Karpas-422 (cell line): Measurements from ENCODE around the gene MUS81. TPM values are rescaled to one million over a fixed set of nuclear protein-coding genes. Genes with fewer than 3 reads are reported as not detected.

Experiments
- DNase-seq: peaks from one replicate; pipeline ENCODE4 v3.0.0-alpha.2; 2015
- H2AFZ ChIP-seq: fragments of 200-600 bp; sonication (generic); 2 replicates; pipeline ENCODE4 v1.6.1; 2014; ENCODE audit warnings: antibody characterized with exemption, low read length, mixed read lengths
- H3K27ac ChIP-seq: fragments of 200-600 bp; sonication (generic); 2 replicates; pipeline ENCODE4 v1.5.1; 2014; ENCODE audit warnings: mild to moderate bottlenecking, low read length, moderate library complexity
- H3K27me3 ChIP-seq: fragments of 200-600 bp; sonication (generic); 2 replicates; pipeline ENCODE4 v1.6.1; 2014; ENCODE audit warnings: low read length, mixed read lengths
- H3K36me3 ChIP-seq: fragments of 200-600 bp; sonication (generic); 2 replicates; pipeline ENCODE4 v1.6.1; 2014; ENCODE audit warnings: low read length, mixed read lengths; ENCODE audit not compliant: insufficient read depth
- H3K4me1 ChIP-seq: fragments of 200-600 bp; sonication (generic); 2 replicates; pipeline ENCODE4 v1.6.1; 2014; ENCODE audit warnings: mild to moderate bottlenecking, low read length, mixed read lengths
- H3K4me2 ChIP-seq: fragments of 200-600 bp; sonication (generic); 2 replicates; pipeline ENCODE4 v1.6.1; 2014; ENCODE audit warnings: low read length, low read depth, mild to moderate bottlenecking; ENCODE audit not compliant: poor library complexity, severe bottlenecking
- H3K4me3 ChIP-seq: fragments of 200-600 bp; sonication (generic); 2 replicates; pipeline ENCODE4 v1.5.1; 2014; ENCODE audit warnings: mild to moderate bottlenecking, antibody characterized with exemption, low read length, mixed read lengths
- H3K79me2 ChIP-seq: fragments of 200-600 bp; sonication (generic); 2 replicates; pipeline ENCODE4 v1.6.1; 2014; ENCODE audit warnings: mild to moderate bottlenecking, low read length, mixed read lengths
- H3K9ac ChIP-seq: fragments of 200-600 bp; sonication (generic); 2 replicates; pipeline ENCODE4 v1.6.0; 2014; ENCODE audit warnings: low read length
- H3K9me2 ChIP-seq: fragments of 200-600 bp; sonication (generic), shearing (Covaris generic); replicated peaks from 2 replicates; pipeline ENCODE4 v1.6.0; 2014; ENCODE audit warnings: mild to moderate bottlenecking, low read length, moderate library complexity; ENCODE audit not compliant: insufficient read depth
- H3K9me3 ChIP-seq: fragments of 300-700, 200-600 bp; sonication (generic); 2 replicates; pipeline ENCODE4 v1.6.1; 2014; ENCODE audit warnings: low read length, mixed read lengths
- H4K20me1 ChIP-seq: fragments of 200-600 bp; sonication (generic); 2 replicates; pipeline ENCODE4 v1.6.1; 2014; ENCODE audit warnings: mild to moderate bottlenecking, antibody characterized with exemption, low read length, low read depth; ENCODE audit not compliant: insufficient read depth
- total RNA-seq: library from RNA; depleted of rRNA; stranded (reverse); fragments of >200 nt; shearing (Covaris generic); gene quantifications from 2 replicates; pipeline ENCODE4 v1.2.3, GENCODE V29; 2014; ENCODE audit warnings: low replicate concordance; rRNA removed

MUS81 gene, protein sequence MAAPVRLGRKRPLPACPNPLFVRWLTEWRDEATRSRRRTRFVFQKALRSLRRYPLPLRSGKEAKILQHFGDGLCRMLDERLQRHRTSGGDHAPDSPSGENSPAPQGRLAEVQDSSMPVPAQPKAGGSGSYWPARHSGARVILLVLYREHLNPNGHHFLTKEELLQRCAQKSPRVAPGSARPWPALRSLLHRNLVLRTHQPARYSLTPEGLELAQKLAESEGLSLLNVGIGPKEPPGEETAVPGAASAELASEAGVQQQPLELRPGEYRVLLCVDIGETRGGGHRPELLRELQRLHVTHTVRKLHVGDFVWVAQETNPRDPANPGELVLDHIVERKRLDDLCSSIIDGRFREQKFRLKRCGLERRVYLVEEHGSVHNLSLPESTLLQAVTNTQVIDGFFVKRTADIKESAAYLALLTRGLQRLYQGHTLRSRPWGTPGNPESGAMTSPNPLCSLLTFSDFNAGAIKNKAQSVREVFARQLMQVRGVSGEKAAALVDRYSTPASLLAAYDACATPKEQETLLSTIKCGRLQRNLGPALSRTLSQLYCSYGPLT
- 41.3 and 89.0 TPM in 2 replicates for total RNA-seq

DNA sequence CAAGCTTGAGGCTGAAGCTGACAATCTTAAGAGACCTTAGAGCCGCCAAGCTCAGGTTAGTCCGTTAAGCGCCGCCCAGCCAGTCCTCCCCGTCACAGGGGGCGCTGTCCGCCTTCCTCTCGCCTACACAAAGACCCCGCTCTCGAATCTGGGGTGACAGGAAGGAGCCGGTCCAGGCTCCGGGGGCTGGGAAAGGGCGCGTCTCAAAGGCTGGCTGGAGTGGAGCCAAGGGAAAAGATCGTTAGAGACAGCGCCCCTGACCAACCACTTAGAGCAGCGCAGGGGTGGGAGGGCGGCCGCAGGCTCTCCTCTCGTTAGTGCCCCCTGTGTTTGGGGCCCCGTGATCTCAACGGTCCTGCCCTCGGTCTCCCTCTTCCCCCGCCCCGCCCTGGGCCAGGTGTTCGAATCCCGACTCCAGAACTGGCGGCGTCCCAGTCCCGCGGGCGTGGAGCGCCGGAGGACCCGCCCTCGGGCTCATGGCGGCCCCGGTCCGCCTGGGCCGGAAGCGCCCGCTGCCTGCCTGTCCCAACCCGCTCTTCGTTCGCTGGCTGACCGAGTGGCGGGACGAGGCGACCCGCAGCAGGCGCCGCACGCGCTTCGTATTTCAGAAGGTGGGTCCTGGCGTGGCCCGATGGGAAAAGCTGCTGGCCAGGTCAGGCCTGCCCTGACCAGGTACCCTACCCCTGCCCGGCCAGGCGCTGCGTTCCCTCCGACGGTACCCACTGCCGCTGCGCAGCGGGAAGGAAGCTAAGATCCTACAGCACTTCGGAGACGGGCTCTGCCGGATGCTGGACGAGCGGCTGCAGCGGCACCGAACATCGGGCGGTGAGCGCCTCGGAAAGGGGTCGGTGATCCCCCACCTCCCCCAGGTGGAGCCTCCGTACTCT, at the start of gene MUS81:
MUS81 (plus strand) TSS at position 156 of the 887 bp plus-strand sequence; CDS start at position 477, 321 bp downstream.
- no peaks in the 10 kb centered on the region for H3K9me3 ChIP-seq
- peak within 1 kb of the TSS; percentile 91 for H3K4me3 ChIP-seq
- H2AFZ ChIP-seq = 0 out of 2 replicates have a peak within 1 kb of the TSS, but pooled peaks have one; percentile 29
- no peaks in the 10 kb centered on the region for H3K27me3 ChIP-seq
- peaks cover 34% of the 10 kb centered on the region for H3K4me1 ChIP-seq
- peaks cover 33% of the 10 kb centered on the region for H3K36me3 ChIP-seq
- H3K27ac ChIP-seq = peak within 1 kb of the TSS; percentile 92
- peaks cover 21% of the 10 kb centered on the region for H4K20me1 ChIP-seq
- peaks cover 38% of the 10 kb centered on the region for H3K79me2 ChIP-seq
- H3K4me2 ChIP-seq = peak within 1 kb of the TSS; percentile 88
- H3K9ac ChIP-seq = peak within 1 kb of the TSS; percentile 87
- no peaks in the 10 kb centered on the region for H3K9me2 ChIP-seq
- DNase-seq = peak; percentile 99

DNA sequence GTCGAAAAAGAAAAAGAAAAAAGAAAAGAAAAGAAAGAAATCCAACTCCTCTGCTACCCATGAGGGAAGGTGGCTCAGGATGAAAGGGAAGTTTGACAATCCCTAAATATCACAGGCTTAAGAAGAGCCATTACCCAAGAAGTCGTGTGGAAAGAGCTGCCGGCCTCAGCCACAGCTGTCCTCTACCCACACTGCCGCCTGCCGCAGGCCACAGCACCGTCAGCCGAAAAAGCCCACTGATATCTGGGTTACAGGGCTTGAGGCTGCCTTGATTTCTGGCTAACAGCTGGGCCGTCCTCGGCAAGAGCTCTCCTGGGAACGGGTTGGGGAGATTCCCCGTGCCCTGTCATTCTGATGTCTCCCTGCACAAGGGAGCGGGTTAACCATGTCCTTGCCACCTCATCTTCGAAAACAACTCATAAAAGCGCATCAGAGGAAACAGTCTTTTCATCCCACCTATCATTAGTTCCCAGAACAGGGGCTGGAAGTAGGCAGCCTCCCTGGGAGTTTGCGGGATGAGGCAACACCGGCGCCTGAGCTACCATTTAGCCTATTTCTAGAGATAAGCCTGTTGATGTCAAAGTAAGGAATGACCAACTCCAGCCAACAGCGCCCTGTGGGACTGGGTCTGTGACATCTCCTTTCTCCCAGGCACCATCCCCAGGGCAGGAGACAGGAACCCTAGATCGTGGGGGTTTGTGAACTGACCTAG, 48.3 kb upstream of the MUS81 start:
- no peaks in the 10 kb centered on the region for H3K36me3 ChIP-seq
- H3K27me3 ChIP-seq = no peaks in the 10 kb centered on the region
- H2AFZ ChIP-seq = no peak overlapping the region
- H3K4me1 ChIP-seq = peaks cover 2% of the 10 kb centered on the region; the same call in 1 of the 2 replicates
- H3K4me2 ChIP-seq = no peak overlapping the region
- H3K9ac ChIP-seq = no peak overlapping the region
- DNase-seq = no peak
- H4K20me1 ChIP-seq = no peaks in the 10 kb centered on the region
- no peak overlapping the region for H3K4me3 ChIP-seq
- H3K9me3 ChIP-seq = no peaks in the 10 kb centered on the region
- H3K79me2 ChIP-seq = no peaks in the 10 kb centered on the region
- no peaks in the 10 kb centered on the region for H3K9me2 ChIP-seq
- no peak overlapping the region for H3K27ac ChIP-seq

DNA sequence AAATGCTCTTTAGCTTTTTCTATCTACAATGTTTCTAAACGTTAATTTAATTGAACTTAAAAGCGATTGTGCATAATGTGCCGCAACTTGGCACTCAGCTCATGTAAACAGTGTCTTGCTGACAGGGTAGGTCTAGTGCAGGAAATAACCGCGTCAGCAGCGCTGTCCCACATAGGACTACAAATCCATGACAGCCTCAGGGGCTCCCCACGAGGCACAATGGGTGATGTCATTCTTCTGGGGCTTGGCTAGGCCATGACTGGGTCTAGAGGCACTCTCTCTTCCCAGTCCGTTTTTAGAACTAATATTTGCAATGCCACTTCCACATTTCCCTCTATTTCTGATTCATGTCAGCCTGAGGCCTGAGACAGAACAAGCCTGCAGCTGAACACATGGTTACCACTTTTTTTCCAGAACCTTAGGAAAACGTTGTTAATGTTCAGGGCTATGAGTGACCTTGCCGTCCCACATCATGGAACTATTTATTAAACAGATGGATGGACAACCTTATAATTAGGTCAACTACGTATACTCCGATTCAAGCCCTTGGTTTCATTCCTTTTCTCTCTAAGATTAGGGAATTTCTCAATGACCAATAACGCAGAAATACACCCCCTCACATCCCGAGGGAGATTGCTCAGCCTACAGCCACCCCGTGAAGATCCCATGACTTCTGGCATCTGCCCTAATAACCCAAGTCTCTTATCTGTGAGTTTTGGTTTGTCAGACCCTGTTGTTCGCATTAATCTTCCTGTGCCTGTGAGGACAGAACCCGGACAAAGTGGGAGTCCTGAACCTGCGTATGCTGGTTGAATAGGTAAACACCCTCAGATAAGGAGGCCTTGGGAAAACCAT, 45.9 kb upstream of the MUS81 start:
- Histone ChIP-seq H3K9me3 (no peaks in the 10 kb centered on the region), H3K27ac (no peak overlapping the region), H3K4me1 (peaks cover 12% of the 10 kb centered on the region), H3K9ac (no peak overlapping the region), H3K79me2 (no peaks in the 10 kb centered on the region), H3K27me3 (no peaks in the 10 kb centered on the region), H3K4me3 (no peak overlapping the region), H3K4me2 (no peak overlapping the region), H3K36me3 (no peaks in the 10 kb centered on the region), H4K20me1 (no peaks in the 10 kb centered on the region), H3K9me2 (no peaks in the 10 kb centered on the region), H2AFZ (no peak overlapping the region)
- DNase-seq = peak; percentile 41

DNA sequence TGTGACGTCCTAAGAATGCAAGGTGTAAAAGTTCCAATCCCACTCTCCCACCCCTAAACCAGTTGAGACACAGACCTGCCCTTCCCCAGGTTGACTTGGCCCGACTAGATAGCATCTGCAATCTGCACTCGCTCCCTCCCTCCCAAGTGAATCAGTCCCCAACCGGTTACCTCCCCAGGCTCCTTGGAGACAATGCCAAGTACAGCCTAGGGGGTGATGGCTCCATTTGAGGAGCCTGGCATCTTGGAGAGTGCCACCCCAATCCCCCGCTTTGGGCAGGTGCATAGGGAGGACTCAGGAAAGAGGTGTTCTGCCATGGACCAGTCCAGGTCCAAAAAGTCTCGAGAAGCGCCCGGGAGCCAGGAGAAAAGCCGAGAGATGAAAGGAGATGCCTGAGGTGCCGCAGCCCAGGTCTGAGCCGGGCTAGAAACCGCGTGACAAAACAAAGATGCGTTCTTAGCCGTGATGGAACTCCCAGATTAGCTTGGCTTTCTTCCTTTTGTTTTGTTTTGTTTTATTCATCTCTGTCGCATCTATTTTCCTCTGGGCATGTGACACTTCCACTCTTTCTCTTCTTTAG, 45.2 kb upstream of the MUS81 start:
- no peak overlapping the region for H2AFZ ChIP-seq
- no peaks in the 10 kb centered on the region for H3K79me2 ChIP-seq
- no peaks in the 10 kb centered on the region for H3K36me3 ChIP-seq
- no peak overlapping the region for H3K4me3 ChIP-seq
- no peaks in the 10 kb centered on the region for H4K20me1 ChIP-seq
- no peaks in the 10 kb centered on the region for H3K9me3 ChIP-seq
- H3K27ac ChIP-seq = no peak overlapping the region
- H3K4me2 ChIP-seq = no peak overlapping the region
- H3K9ac ChIP-seq = no peak overlapping the region
- no peaks in the 10 kb centered on the region for H3K27me3 ChIP-seq
- H3K9me2 ChIP-seq = no peaks in the 10 kb centered on the region
- peaks cover 12% of the 10 kb centered on the region for H3K4me1 ChIP-seq
- peak; percentile 9 for DNase-seq

DNA sequence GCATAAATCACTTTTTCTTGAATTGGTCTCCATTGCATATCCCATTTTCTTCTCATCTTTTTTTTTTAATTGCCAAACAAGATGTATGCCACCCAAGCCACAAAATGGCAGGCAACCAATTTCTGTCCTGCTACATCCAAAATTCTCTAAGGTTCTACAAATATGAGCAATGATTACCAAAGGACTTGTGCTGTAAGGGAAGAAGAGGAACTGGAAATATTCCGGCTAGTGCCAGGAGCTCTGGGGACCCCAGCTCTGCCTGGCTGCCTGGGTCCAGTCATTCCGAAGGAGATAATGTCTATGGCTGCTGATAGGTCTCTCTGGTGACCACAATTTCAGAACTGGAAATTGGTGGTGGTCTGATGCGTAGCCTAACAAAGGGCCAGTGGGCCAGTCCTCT, 43.5 kb upstream of the MUS81 start:
- H3K36me3 ChIP-seq = no peaks in the 10 kb centered on the region
- peak overlapping the region; percentile 79 for H3K4me2 ChIP-seq

DNA sequence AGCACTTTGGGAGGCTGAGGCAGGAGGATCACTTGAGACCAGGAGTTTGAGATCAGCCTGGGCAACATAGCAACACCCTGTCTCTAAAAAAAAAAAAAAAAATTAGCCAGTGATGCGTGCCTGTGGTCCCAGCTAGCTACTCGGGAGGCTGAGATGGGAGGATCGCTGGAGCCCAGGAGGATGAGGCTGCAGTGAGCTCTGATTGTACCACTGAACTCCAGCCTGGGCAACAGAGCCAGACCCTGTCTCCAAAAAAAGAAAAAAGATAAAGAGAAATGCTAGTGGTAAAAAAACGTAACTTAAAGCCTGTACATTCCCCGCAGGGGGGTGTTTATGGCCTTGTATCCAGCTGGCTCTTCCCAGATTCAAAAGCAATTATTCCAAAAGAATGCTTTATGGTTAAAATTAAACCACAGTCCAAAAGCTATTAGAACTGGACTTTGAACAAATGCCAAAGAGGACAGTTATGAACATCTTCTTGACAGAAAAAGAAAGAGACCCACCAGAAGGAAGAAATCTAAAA, 42.9 kb upstream of the MUS81 start:
- peak overlapping the region; percentile 73 for H3K9ac ChIP-seq
- H3K36me3 ChIP-seq = no peaks in the 10 kb centered on the region
- H4K20me1 ChIP-seq = no peaks in the 10 kb centered on the region
- H3K79me2 ChIP-seq = no peaks in the 10 kb centered on the region
- peak overlapping the region; percentile 75 for H3K4me3 ChIP-seq
- peak overlapping the region; percentile 79 for H3K4me2 ChIP-seq
- H3K27ac ChIP-seq = no peak overlapping the region
- no peaks in the 10 kb centered on the region for H3K27me3 ChIP-seq
- no peak for DNase-seq
- H3K4me1 ChIP-seq = peaks cover 12% of the 10 kb centered on the region
- peak overlapping the region; percentile 46 for H2AFZ ChIP-seq
- no peaks in the 10 kb centered on the region for H3K9me2 ChIP-seq
- no peaks in the 10 kb centered on the region for H3K9me3 ChIP-seq

More for the DNA sequence above, 43.5 kb upstream of the MUS81 start:
- no peak overlapping the region for H3K27ac ChIP-seq
- H3K27me3 ChIP-seq = no peaks in the 10 kb centered on the region
- no peak overlapping the region for H3K9ac ChIP-seq
- peaks cover 12% of the 10 kb centered on the region for H3K4me1 ChIP-seq
- no peaks in the 10 kb centered on the region for H3K79me2 ChIP-seq
- H3K9me2 ChIP-seq = no peaks in the 10 kb centered on the region
- H3K9me3 ChIP-seq = no peaks in the 10 kb centered on the region
- no peak overlapping the region for H3K4me3 ChIP-seq
- no peak for DNase-seq
- no peak overlapping the region for H2AFZ ChIP-seq
- no peaks in the 10 kb centered on the region for H4K20me1 ChIP-seq
